ENCODE results near the gene TAB3.

DNA sequence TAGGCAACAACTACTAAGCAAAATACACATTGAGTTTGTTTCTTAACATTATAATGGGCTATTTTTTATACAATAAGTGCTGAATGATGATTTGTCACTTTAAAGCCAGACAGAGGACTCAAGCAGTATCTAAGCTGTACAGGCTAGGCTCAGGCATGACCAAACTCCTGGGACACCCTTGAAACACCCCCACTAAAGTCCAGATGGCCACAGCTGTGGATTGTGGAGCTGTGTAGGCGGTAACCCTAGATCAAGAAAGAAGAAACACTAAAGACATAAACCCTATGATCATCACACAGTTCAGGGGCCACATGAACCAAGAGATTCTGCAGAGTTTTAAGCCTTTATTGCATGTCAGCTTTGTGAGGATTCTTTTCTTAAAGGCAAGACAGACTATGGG lies 25.1 kb downstream of the TAB3 start:
- TF ChIP-seq, protein P1, sequence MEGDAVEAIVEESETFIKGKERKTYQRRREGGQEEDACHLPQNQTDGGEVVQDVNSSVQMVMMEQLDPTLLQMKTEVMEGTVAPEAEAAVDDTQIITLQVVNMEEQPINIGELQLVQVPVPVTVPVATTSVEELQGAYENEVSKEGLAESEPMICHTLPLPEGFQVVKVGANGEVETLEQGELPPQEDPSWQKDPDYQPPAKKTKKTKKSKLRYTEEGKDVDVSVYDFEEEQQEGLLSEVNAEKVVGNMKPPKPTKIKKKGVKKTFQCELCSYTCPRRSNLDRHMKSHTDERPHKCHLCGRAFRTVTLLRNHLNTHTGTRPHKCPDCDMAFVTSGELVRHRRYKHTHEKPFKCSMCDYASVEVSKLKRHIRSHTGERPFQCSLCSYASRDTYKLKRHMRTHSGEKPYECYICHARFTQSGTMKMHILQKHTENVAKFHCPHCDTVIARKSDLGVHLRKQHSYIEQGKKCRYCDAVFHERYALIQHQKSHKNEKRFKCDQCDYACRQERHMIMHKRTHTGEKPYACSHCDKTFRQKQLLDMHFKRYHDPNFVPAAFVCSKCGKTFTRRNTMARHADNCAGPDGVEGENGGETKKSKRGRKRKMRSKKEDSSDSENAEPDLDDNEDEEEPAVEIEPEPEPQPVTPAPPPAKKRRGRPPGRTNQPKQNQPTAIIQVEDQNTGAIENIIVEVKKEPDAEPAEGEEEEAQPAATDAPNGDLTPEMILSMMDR (IDR thresholded peaks at IDR 0.05): no peak
- TF ChIP-seq POLR2AphosphoS5 (IDR thresholded peaks at IDR 0.05): no peak
- no peak for TF ChIP-seq POLR2A (IDR thresholded peaks at IDR 0.05)
- no peak for TF ChIP-seq EP300 (IDR thresholded peaks at IDR 0.05)

Measured in stomach (tissue), 4 donors.